Motor neuron (in vitro differentiated cells): ENCODE measurements around the gene HERPUD2. TPM values are rescaled to one million over a fixed set of nuclear protein-coding genes. Genes with fewer than 3 reads are reported as not detected.
"Not testable (repeated sequence)": the region's sequence is repeated elsewhere in the genome, so short reads cannot be mapped to it uniquely, and the experiment has no call there.

ENCODE experiments used
- ATAC-seq, 8 experiments: fragments of 200-7000 bp; cut with Tn5 transposase; replicated peaks in 6 of 8; 2 replicates each; pipeline ENCODE4 v1.8.0; 2021; ENCODE audit warnings: mild to moderate bottlenecking in 8 of 8, moderate library complexity in 8 of 8
- H3K27ac ChIP-seq, 2 donors: fragments of 250-450 bp; sonication (Bioruptor Pico); 2 replicates each; pipeline ENCODE4 v1.9.0; 2021; ENCODE audit warnings: antibody characterized with exemption in 2 of 2, mild to moderate bottlenecking in 2 of 2, moderate library complexity in 1 of 2
- H3K4me1 ChIP-seq, 2 donors: fragments of 250-450 bp; sonication (Bioruptor Pico); replicated peaks in 1 of 2; 2 replicates each; pipeline ENCODE4 v1.6.1; 2021; ENCODE audit warnings: antibody characterized with exemption in 2 of 2, mild to moderate bottlenecking in 2 of 2, moderate library complexity in 1 of 2
- H3K4me3 ChIP-seq, 5 donors: fragments of 250-450 bp; sonication (Bioruptor Pico); 2 replicates each; pipeline ENCODE4 v1.9.0; 2021; ENCODE audit warnings: antibody characterized with exemption in 5 of 5, mild to moderate bottlenecking in 5 of 5, moderate library complexity in 4 of 5
- WGBS, 10 experiments: fragments of 450-650 bp; shearing (Covaris generic); methylation state at CpG; one replicate each; pipeline ENCODE4 v1.0.0; 2022; 5-methylcytosine and 5-hydroxymethylcytosine counted together
- in situ Hi-C, 9 experiments: fragments of 400-800 bp; cut with MboI; loops; one replicate each; pipeline ENCODE4 v1.15.0; 2021; ENCODE audit warnings: low sequenced_read_pairs in 9 of 9, low pct_unique_long_range_greater_than_20kb in 2 of 9; ENCODE audit not compliant: unreplicated experiment in 9 of 9
- total RNA-seq, 8 experiments: library from RNA; unstranded; fragments of 300-600 nt; gene quantifications; 2 replicates each; pipeline versions ENCODE4 v1.2.3 to v1.2.4, GENCODE V29; 2022

HERPUD2 gene
- total RNA-seq, 8 experiments from 2014 or later, result 13.4 to 25.6 (median 15.4) TPM

DNA sequence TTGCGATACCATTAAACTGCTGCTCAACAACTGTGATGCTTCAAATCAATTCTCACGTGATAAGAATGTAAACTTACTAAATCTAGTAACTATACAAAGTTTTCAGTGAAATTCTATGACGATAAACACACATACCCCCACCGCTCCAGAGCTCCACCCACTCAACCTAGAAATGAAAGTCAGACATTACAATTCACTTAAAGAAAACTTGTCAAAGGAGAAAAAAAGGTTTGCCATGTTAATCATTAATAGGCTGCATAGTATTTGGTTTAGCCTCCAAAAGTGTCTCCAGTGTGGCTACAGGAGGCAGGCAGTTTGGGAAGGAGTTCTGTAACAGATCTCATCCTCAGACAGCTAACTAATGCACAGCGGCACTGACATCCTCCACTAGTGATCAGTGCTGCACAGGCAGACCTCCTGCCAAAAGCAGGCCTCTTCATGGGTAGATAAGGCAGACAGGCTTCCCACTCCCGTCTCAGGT lies 3.1 kb downstream of the HERPUD2 start:
- 50 to 100% (median 89%) methylated on average over 1 to 6 of the region's 6 CpGs for WGBS, 10 experiments
- H3K4me3 ChIP-seq, result peak overlapping the region in 2 of 5 donors; percentile 3 to 96
- no peak for ATAC-seq
- H3K27ac ChIP-seq, result no peak overlapping the region
- in situ Hi-C loops, result no loop called here
- H3K4me1 ChIP-seq, result peaks cover 24 to 56% of the 10 kb centered on the region in 2 donors

DNA sequence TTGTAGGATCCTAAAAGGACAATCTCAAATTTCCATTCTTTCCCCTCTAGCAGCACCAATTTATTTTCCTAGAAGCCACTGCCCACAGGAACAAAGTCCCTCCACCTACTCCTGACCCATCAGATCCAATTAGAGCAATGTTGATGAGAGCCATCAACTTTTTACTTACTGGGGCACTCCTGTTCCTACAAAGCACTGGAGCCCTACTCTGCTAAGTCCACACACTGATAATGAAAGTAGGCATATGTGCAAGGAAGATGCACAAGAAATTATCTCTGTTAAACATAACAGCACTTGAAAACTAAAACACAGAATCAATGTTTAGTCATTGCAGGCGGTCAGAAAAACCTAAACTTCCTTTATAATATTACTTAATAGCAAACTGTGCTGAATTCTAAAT lies 3.6 kb downstream of the HERPUD2 start:
- in situ Hi-C loops, result no loop called here
- Histone ChIP-seq H3K4me1 (peaks cover 24 to 56% of the 10 kb centered on the region in 2 donors), H3K4me3 (no peak overlapping the region), H3K27ac (no peak overlapping the region)
- 80 to 100% (median 96%) methylated on average over 1 of the region's 1 CpG; no CpG with 5 or more reads in 4 of the 10 experiments for WGBS, 10 experiments
- no peak for ATAC-seq

DNA sequence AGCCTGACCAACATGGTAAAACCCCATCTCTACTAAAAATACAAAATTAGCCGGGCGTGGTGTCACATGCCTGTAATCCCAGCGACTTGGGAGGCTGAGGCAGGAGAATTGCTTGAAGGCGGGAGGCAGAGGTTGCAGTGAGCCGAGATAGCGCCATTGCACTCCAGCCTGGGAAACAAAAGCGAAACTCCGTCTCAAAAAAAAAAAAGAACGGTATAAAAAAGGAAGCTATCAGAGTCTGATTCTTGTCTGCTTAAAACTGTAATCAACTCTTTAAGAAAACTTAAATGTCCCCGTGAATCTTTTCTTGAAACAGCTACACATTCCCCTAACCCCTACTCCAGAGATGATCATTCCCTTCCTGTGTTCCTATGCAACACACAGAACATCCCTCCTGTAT lies 4.3 kb downstream of the HERPUD2 start:
- peaks cover 19 to 51% of the 10 kb centered on the region in 2 donors for H3K4me1 ChIP-seq
- ATAC-seq, H3K27ac ChIP-seq, H3K4me3 ChIP-seq, in situ Hi-C loops: not testable (repeated sequence)
- WGBS, 10 experiments, result 90 to 100% (median 99%) methylated on average over 1 to 10 of the region's 10 CpGs; no CpG with 5 or more reads in 2 of the 10 experiments

DNA sequence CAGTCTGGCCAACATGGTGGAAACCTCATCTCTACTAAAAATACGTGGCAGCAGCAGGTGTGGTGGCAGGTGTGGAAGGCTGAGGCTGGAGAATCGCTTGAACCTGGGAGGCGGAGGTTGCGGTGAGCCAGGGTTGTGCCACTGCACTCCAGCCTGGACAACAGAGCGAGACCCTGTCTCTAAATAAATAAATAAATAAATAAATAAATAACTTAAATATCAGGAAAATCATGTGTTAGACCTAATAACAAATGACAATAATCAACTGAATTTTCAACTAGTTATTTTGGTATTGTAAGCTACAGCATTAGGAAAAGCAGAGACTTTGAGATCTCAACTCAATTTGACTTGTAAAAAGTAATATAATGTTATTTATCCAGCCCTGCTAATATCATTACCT lies 9.2 kb downstream of the HERPUD2 start:
- Histone ChIP-seq H3K27ac (no peak overlapping the region), H3K4me3 (no peak overlapping the region), H3K4me1 (peaks cover 4 to 20% of the 10 kb centered on the region in 2 donors)
- 92 to 100% (median 98%) methylated on average over 1 to 4 of the region's 5 CpGs; no CpG with 5 or more reads in 4 of the 10 experiments for WGBS, 10 experiments
- in situ Hi-C loops, result no loop called here
- ATAC-seq, result no peak

DNA sequence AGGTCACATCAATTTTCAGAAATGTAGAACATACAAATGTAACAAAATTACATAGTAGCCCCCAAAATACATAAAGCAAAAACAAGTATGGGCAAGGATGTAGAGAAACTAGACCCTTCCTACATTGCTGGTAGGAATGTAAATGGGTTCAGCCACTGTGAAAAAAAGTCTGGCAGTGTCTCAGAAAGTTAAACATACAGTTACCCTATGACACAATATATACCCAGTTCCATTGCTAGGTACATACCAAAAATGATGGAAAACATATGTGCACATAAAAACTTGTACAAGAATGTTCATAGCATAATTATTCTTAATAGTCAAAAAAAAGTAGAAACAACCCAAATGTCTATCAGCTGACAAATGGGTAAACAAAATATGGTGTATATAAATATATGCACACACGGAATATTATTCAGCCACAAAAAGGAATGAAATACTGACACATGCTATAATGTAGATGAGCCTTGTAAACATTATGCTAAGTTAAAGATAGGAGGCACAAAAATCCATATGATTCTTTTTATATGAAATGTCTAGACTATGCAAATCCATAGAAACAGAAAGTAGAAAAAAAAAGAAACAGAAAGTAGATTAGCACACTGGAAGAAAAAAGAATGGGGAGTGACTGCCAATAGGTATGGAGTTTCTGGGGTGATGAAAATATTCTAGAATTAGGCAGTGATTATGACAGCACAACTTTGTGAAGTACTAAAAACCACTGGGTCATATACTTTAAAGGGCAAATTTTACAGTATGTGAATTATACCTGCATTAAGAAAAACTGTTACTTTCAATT lies 13.5 kb downstream of the HERPUD2 start:
- Histone ChIP-seq H3K4me1 (peaks cover 0 to 3% of the 10 kb centered on the region in 2 donors), H3K27ac (no peak overlapping the region), H3K4me3 (no peak overlapping the region)
- in situ Hi-C loops, result no loop called here
- 36 to 100% (median 85%) methylated on average over 1 of the region's 1 CpG; no CpG with 5 or more reads in 1 of the 10 experiments for WGBS, 10 experiments
- ATAC-seq, result peak in 1 of 8 experiments; percentile 27

DNA sequence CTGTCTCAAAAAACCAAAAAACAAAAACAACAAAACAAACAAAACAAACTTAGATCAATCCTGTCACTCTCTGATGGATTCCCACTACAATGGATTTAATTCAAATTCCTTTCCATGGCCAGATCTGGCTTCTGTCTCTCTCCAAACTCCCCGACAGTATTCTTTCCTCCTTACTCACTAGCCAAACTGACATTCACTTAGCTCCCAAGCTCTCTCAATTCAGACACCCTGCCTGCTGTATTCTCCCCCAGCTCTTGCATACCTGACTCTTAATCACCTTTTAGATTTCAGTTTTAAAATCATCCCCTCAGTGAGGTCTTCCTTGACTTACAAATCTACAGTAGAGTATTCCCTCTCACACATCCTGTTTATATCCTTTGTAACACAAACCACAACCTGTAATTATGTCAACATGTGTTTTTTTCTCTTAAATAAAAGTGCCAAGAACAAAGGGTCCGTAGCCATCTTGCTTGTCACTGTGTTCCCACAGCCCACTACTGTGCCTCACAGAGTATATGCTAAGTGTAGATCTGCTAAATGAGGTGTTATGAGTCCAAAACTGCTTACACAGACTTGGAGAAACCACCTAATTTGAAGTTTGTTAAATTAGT lies 14.4 kb downstream of the HERPUD2 start:
- no peak overlapping the region for H3K4me3 ChIP-seq
- in situ Hi-C loops, result no loop called here

DNA sequence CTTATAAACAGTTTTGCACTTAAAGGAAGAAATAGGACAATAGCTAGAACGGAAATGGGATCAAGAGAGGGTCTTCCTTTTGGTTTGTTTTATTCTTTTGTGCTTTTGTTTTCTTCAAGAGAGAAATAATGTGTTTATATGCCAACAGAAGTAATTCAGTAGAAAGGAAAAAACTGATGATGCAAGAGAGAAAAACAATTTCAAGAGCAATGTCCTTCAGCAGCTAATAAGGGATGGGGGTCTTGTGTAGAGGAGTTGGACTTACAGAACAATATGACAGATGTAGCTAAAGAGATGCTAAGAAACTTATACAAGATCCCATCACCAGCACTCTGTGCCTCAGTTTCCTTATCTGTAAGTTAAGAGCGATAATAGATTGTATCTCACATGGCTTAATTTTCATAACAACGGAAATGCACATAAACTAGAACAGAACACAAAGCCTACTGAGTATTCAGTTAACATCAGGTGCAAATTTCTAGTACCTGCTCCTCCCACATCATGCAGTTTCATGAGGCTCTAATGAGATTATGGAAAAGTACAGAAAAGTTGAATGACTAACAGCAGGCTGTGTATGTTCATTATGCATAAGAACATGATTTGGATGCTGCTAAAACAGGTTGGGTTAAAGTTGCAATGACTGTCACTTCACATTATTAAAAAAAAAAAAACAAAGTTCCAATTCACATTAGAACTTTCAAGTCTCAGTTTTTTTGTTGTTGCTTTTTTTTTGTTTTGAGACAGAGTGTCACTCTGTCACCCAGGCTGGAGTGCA lies 17.2 kb downstream of the HERPUD2 start:
- Histone ChIP-seq H3K4me3 (no peak overlapping the region), H3K27ac (no peak overlapping the region), H3K4me1 (peaks cover 0 to 3% of the 10 kb centered on the region in 2 donors)
- peak in 2 of 8 experiments; percentile 42 to 59 for ATAC-seq
- in situ Hi-C loops, result no loop called here
- WGBS, 10 experiments, result 48 to 100% (median 89%) methylated on average over 1 to 3 of the region's 3 CpGs; no CpG with 5 or more reads in 1 of the 10 experiments

More for the DNA sequence above, 14.4 kb downstream of the HERPUD2 start:
- 60 to 100% (median 90%) methylated on average over 1 to 2 of the region's 2 CpGs for WGBS, 10 experiments
- no peak for ATAC-seq
- Histone ChIP-seq H3K4me1 (peaks cover 0 to 3% of the 10 kb centered on the region in 2 donors), H3K27ac (no peak overlapping the region)

DNA sequence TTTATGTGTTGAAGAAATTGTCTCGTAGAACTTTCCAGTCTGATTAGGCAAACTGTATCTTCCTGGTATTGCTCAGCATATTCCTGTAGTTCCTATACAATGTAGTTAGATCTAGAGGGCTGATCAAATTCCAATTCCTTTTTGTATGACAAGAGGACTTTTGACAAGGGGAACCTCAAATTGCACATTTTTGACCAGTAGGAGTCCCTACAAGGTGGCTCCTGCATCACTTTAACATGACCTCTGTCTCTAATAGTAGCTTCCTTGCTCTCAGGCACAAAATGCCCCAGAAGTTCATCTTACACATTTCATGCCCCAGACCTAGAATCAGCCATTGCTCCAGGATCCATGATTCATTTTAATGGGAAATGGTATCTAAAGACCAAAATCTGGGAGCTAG lies 18.7 kb downstream of the HERPUD2 start:
- in situ Hi-C loops, result no loop called here
- WGBS, 10 experiments, result 67 to 100% (median 90%) methylated on average over 1 of the region's 1 CpG; no CpG with 5 or more reads in 1 of the 10 experiments
- Histone ChIP-seq H3K27ac (no peak overlapping the region), H3K4me3 (no peak overlapping the region), H3K4me1 (peaks cover under 1 to 4% of the 10 kb centered on the region in 2 donors)
- ATAC-seq, result no peak

DNA sequence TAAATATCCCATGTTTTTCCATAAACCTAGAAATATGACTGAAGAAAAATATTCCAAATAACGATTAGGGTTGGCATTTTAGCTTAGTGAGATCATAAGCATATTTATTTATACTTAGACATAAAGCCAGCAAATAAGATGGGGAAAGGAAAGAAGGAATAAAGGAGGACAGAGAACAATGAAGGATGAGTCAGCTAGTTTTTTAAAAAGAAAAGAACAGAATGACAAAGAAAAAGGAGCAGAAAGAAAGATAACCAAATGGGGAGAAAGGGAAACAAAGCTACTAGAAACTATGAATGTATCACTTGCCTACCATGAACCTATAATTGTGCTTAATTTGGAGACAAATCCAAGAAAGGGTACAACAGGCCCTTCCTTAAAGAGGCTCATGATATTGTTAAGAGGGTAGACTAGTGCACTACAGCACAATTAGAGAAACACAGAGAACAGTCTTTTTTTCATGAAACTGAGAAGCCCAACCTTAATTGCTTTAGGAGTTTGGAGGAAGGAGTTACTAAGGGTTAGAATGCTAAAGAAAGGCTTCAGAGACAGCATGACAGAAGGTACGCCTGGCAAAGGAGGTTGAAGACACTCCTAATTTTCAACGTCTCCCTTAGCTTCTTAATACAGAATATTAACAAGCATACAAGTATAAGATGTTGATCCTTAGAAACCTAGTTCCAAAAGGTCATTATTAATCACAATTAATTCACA lies 23.9 kb downstream of the HERPUD2 start:
- in situ Hi-C loops, result no loop called here
- H3K4me3 ChIP-seq, result no peak overlapping the region
- peaks cover 3 to 6% of the 10 kb centered on the region in 2 donors for H3K4me1 ChIP-seq
- no peak for ATAC-seq
- H3K27ac ChIP-seq, result no peak overlapping the region
- WGBS, 10 experiments, result 57 to 95% (median 80%) methylated on average over 1 to 3 of the region's 3 CpGs

DNA sequence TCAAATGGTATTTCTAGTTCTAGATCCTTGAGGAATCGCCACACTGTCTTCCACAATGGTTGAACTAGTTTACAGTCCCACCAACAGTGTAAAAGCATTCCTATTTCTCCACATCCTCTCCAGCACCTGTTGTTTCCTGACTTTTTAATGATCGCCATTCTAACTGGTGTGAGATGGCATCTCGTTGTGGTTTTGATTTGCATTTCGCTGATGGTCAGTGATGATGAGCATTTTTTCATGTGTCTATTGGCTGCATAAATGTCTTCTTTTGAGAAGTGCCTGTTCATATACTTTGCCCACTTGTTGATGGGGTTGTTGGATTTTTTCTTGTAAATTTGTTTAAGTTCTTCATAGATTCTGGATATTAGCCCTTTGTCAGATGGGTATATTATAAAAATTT lies 34.5 kb downstream of the HERPUD2 start:
- H3K4me1 ChIP-seq, H3K4me3 ChIP-seq, H3K27ac ChIP-seq, ATAC-seq, in situ Hi-C loops: not testable (repeated sequence)
- 100% methylated on average over 1 to 3 of the region's 4 CpGs; no CpG with 5 or more reads in 6 of the 10 experiments for WGBS, 10 experiments

DNA sequence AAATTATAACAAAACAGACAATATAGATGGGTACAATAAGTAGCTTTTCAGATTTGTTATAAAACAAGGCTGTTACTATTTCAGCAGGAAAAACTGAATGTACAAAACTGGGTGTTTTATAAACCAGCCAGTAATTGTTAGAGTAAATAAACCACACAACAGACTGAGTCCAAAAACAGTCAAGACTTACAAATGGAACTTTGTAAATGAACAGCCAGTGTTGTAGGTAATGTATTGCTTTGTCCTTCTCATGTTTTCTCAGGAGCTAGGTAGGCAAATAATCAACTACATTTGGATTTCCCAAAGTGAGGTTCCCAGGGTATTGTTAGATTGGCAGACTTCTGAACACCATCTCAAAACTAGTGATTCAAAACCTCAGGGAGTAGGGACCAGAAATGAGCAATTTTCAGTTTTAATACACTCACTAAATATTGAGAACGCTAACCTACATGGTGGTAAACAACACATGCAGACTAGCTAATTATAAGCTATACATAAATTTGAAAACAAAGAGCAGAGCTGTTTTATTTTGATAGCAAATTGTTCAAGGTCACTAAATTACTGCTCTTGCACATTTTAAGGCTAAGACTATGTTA lies 36.2 kb downstream of the HERPUD2 start:
- Histone ChIP-seq H3K27ac (no peak overlapping the region), H3K4me1 (no peaks in the 10 kb centered on the region)
- no peak for ATAC-seq

DNA sequence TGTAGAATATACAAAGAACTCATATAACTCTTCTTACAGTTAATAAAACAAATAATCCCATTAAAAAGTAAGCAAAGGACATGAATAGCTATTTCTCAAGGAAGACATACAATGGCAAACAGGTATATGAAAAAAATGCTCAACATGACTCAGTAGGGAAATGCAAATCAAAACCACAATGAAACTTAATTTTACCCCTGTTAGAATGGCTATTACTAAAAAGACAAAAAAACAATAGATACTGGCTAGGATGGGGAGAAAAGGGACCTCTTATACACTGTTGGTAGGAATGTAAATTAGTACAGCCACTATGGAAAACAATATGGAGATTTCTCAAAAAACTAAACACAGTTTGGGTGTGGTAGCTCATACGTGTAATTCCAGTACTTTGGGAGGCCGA lies 37.8 kb downstream of the HERPUD2 start:
- peak in 1 of 8 experiments; percentile 39 for ATAC-seq
- Histone ChIP-seq H3K4me1 (no peaks in the 10 kb centered on the region), H3K4me3 (no peak overlapping the region), H3K27ac (no peak overlapping the region)
- 51 to 100% (median 86%) methylated on average over 1 to 2 of the region's 2 CpGs; no CpG with 5 or more reads in 2 of the 10 experiments for WGBS, 10 experiments
- in situ Hi-C loops, result no loop called here

More for the DNA sequence above, 36.2 kb downstream of the HERPUD2 start:
- in situ Hi-C loops, result no loop called here
- WGBS, 10 experiments, result 14 to 100% (median 88%) methylated on average over 1 of the region's 1 CpG; no CpG with 5 or more reads in 3 of the 10 experiments
- no peak overlapping the region for H3K4me3 ChIP-seq
